ENCODE results near the gene ELMO1. TPM values are rescaled to one million over a fixed set of nuclear protein-coding genes. Genes with fewer than 3 reads are reported as not detected.

The ELMO1 gene
- total RNA-seq (ENCODE audit: unreplicated experiment): 151 TPM
- long read RNA-seq, full-length matches to known transcripts: 13 of 35 reads
- long read RNA-seq, partial matches to known transcripts: 15 of 35 reads
- long read RNA-seq, other reads (novel, unspliced or antisense): 7 of 35 reads

GRCh38 chr7:37448636-37449361 lies at the start of gene ELMO1:
Gene ELMO1 (minus strand): TSS chr7:37448864. CDS start chr7:37342690, 106,174 bp downstream.
- Mint-ChIP-seq H3K27ac (ENCODE audit: unreplicated experiment) (peak within 1 kb of the TSS; percentile 95), H3K4me1 (ENCODE audit: unreplicated experiment) (peaks cover 55% of the 10 kb centered on the region), H3K4me3 (ENCODE audit: unreplicated experiment) (peak within 1 kb of the TSS; percentile 100), H3K36me3 (ENCODE audit: low read depth, unreplicated experiment) (peaks cover 25% of the 10 kb centered on the region), H3K9me3 (ENCODE audit: unreplicated experiment) (no peaks in the 10 kb centered on the region), H3K27me3 (ENCODE audit: unreplicated experiment) (peaks cover 18% of the 10 kb centered on the region)
- peak; percentile 68 for TF ChIP-seq CTCF (IDR thresholded peaks at IDR 0.05; ENCODE audit: unreplicated experiment)
- peak; percentile 75 for DNase-seq (ENCODE audit: low spot score)

- H3K4me1 Mint-ChIP-seq (ENCODE audit: unreplicated experiment): peaks cover 5% of the 10 kb centered on the region
- no peak for DNase-seq (ENCODE audit: low spot score)
- H3K27ac Mint-ChIP-seq (ENCODE audit: unreplicated experiment): no peak overlapping the region
- H3K4me3 Mint-ChIP-seq (ENCODE audit: unreplicated experiment): no peak overlapping the region
- H3K27me3 Mint-ChIP-seq (ENCODE audit: unreplicated experiment): no peaks in the 10 kb centered on the region
- no peaks in the 10 kb centered on the region for H3K9me3 Mint-ChIP-seq (ENCODE audit: unreplicated experiment)
- TF ChIP-seq CTCF (IDR thresholded peaks at IDR 0.05; ENCODE audit: unreplicated experiment): no peak
- peaks cover 3% of the 10 kb centered on the region for H3K36me3 Mint-ChIP-seq (ENCODE audit: low read depth, unreplicated experiment)
These were observed 48.9 kb upstream of the ELMO1 start for GRCh38 chr7:37497576-37497975.

GRCh38 chr7:37495574-37496184 lies 47.0 kb upstream of the ELMO1 start:
- Mint-ChIP-seq H3K9me3 (ENCODE audit: unreplicated experiment) (no peaks in the 10 kb centered on the region), H3K27ac (ENCODE audit: unreplicated experiment) (no peak overlapping the region), H3K4me3 (ENCODE audit: unreplicated experiment) (no peak overlapping the region), H3K4me1 (ENCODE audit: unreplicated experiment) (peaks cover 5% of the 10 kb centered on the region), H3K36me3 (ENCODE audit: low read depth, unreplicated experiment) (peaks cover 3% of the 10 kb centered on the region), H3K27me3 (ENCODE audit: unreplicated experiment) (no peaks in the 10 kb centered on the region)
- peak; percentile 89 for TF ChIP-seq CTCF (IDR thresholded peaks at IDR 0.05; ENCODE audit: unreplicated experiment)
- DNase-seq (ENCODE audit: low spot score): no peak

GRCh38 chr7:37494926-37495325 lies 46.3 kb upstream of the ELMO1 start:
- no peak for TF ChIP-seq CTCF (IDR thresholded peaks at IDR 0.05; ENCODE audit: unreplicated experiment)
- Mint-ChIP-seq H3K9me3 (ENCODE audit: unreplicated experiment) (no peaks in the 10 kb centered on the region), H3K4me1 (ENCODE audit: unreplicated experiment) (peaks cover 5% of the 10 kb centered on the region)

GRCh38 chr7:37493810-37494209 lies 45.1 kb upstream of the ELMO1 start:
- no peak overlapping the region for H3K4me3 Mint-ChIP-seq (ENCODE audit: unreplicated experiment)
- TF ChIP-seq CTCF (IDR thresholded peaks at IDR 0.05; ENCODE audit: unreplicated experiment): no peak
- H3K27ac Mint-ChIP-seq (ENCODE audit: unreplicated experiment): peak overlapping the region; percentile 53
- no peaks in the 10 kb centered on the region for H3K27me3 Mint-ChIP-seq (ENCODE audit: unreplicated experiment)
- H3K4me1 Mint-ChIP-seq (ENCODE audit: unreplicated experiment): peaks cover 5% of the 10 kb centered on the region
- peaks cover 3% of the 10 kb centered on the region for H3K36me3 Mint-ChIP-seq (ENCODE audit: low read depth, unreplicated experiment)
- DNase-seq (ENCODE audit: low spot score): no peak
- H3K9me3 Mint-ChIP-seq (ENCODE audit: unreplicated experiment): no peaks in the 10 kb centered on the region

More at GRCh38 chr7:37494926-37495325, 46.3 kb upstream of the ELMO1 start:
- Mint-ChIP-seq H3K36me3 (ENCODE audit: low read depth, unreplicated experiment) (peaks cover 3% of the 10 kb centered on the region), H3K27me3 (ENCODE audit: unreplicated experiment) (no peaks in the 10 kb centered on the region), H3K4me3 (ENCODE audit: unreplicated experiment) (no peak overlapping the region), H3K27ac (ENCODE audit: unreplicated experiment) (no peak overlapping the region)
- DNase-seq (ENCODE audit: low spot score): no peak

Measured in endothelial cell (in vitro differentiated cells).